Natural killer cell (primary cell): Measurements from ENCODE around the gene C10orf53. TPM values are rescaled to one million over a fixed set of nuclear protein-coding genes. Genes with fewer than 3 reads are reported as not detected.

Source experiments
- ATAC-seq, 3 donors: fragments of 150-1000 bp in 2 of 3; fragments of 200-7000 bp in 1 of 3; cut with Tn5 transposase; 1 replicate in 1 of 3; 2 replicates in 2 of 3; pipeline ENCODE4 v1.10.0; 2021; ENCODE audit warnings: mild to moderate bottlenecking in 2 of 3, moderate library complexity in 2 of 3
- DNase-seq, 2 donors: peaks; one replicate each; pipeline versions ENCODE4 v3.0.0 to v3.0.0-alpha.2; 2013 to 2021; ENCODE audit warnings: mixed read lengths in 1 of 2
- H3K27ac ChIP-seq: one replicate; pipeline ENCODE4 v1.5.1; 2013; ENCODE audit warnings: mild to moderate bottlenecking, low read length
- H3K27me3 ChIP-seq: one replicate; pipeline ENCODE4 v1.6.1; 2013; ENCODE audit warnings: low read length; ENCODE audit not compliant: control insufficient read depth, insufficient read depth
- H3K36me3 ChIP-seq: one replicate; pipeline ENCODE4 v1.6.1; 2013; ENCODE audit warnings: low read length; ENCODE audit not compliant: control insufficient read depth, insufficient read depth
- H3K4me1 ChIP-seq: one replicate; pipeline ENCODE4 v1.6.1; 2013; ENCODE audit warnings: low read length; ENCODE audit not compliant: control insufficient read depth, insufficient read depth
- H3K4me3 ChIP-seq: one replicate; pipeline ENCODE4 v1.5.1; 2013; ENCODE audit warnings: low read length
- H3K9me3 ChIP-seq: one replicate; pipeline ENCODE4 v1.6.1; 2013; ENCODE audit warnings: low read length; ENCODE audit not compliant: control insufficient read depth, insufficient read depth
- H3K27ac Mint-ChIP-seq, 2 donors: one replicate each; pipeline ENCODE4 v1.8.0; 2022; ENCODE audit warnings: mild to moderate bottlenecking in 2 of 2, mixed read lengths in 2 of 2, moderate library complexity in 1 of 2
- H3K27me3 Mint-ChIP-seq, 2 donors: one replicate each; pipeline ENCODE4 v1.8.0; 2022; ENCODE audit warnings: low read depth in 2 of 2, mixed read lengths in 2 of 2
- H3K36me3 Mint-ChIP-seq: one replicate; pipeline ENCODE4 v1.8.0; 2022; ENCODE audit warnings: mixed read lengths
- H3K4me1 Mint-ChIP-seq, 2 donors: one replicate each; pipeline ENCODE4 v1.8.0; 2022; ENCODE audit warnings: mixed read lengths in 2 of 2
- H3K4me3 Mint-ChIP-seq: one replicate; pipeline ENCODE4 v1.8.0; 2022; ENCODE audit warnings: mild to moderate bottlenecking, moderate library complexity, mixed read lengths
- H3K9me3 Mint-ChIP-seq, 2 donors: one replicate each; pipeline ENCODE4 v1.8.0; 2022; ENCODE audit warnings: mixed read lengths in 2 of 2
- CTCF ChIP-seq: fragments of 200-600 bp; IDR thresholded peaks from one replicate; pipeline ENCODE4 v1.8.0; 2022; ENCODE audit warnings: antibody characterized with exemption
- WGBS: methylation state at CpG from one replicate; pipeline ENCODE4 v1.1.7; 2013; ENCODE audit warnings: missing lambda C conversion rate; ENCODE audit not compliant: insufficient coverage; 5-methylcytosine and 5-hydroxymethylcytosine counted together
- intact Hi-C: fragments of 100-400 bp; cut with micrococcal nuclease; formaldehyde crosslinking; loops from one replicate; pipeline ENCODE4 v1.14.2; 2022
- total RNA-seq, 4 donors: library from RNA; stranded (reverse); fragments of 120-200 nt in 1 of 4; gene quantifications; one replicate each; pipeline versions ENCODE4 v1.2.3 to v1.2.4, GENCODE V29; 2013 to 2022

The C10orf53 gene
- total RNA-seq, 3 donors from 2014 or later (not counting 1 experiment from before 2014, with no cell fraction given): not detected

- ATAC-seq (no peak), DNase-seq (no peak)
- Mint-ChIP-seq H3K27ac (no peak overlapping the region), H3K4me3 (no peak overlapping the region), H3K4me1 (no peaks in the 10 kb centered on the region), H3K36me3 (no peaks in the 10 kb centered on the region), H3K27me3 (peaks cover 0 to 1% of the 10 kb centered on the region in 2 donors), H3K9me3 (peaks cover 3 to 8% of the 10 kb centered on the region in 2 donors)
- no peak for TF ChIP-seq CTCF
- Histone ChIP-seq H3K27me3 (no peaks in the 10 kb centered on the region), H3K4me3 (no peak overlapping the region), H3K36me3 (no peaks in the 10 kb centered on the region), H3K4me1 (no peaks in the 10 kb centered on the region), H3K9me3 (no peaks in the 10 kb centered on the region), H3K27ac (no peak overlapping the region)
- WGBS: 82% methylated on average over 14 of the region's 14 CpGs
- intact Hi-C loops: no loop called here
These were observed 60.0 kb downstream of the C10orf53 start for GRCh38 chr10:49739426-49739825.

- no peak overlapping the region for H3K4me3 ChIP-seq
- H3K27ac ChIP-seq: no peak overlapping the region
- no peaks in the 10 kb centered on the region for H3K9me3 ChIP-seq
- TF ChIP-seq CTCF: no peak
- intact Hi-C loops: no loop called here
- ATAC-seq: no peak
- 89% methylated on average over 15 of the region's 16 CpGs for WGBS
- no peak overlapping the region for H3K4me3 Mint-ChIP-seq
- no peak for DNase-seq
- no peaks in the 10 kb centered on the region for H3K36me3 ChIP-seq
- H3K9me3 Mint-ChIP-seq: peaks cover 3 to 8% of the 10 kb centered on the region in 2 donors
- no peaks in the 10 kb centered on the region for H3K36me3 Mint-ChIP-seq
- H3K27me3 ChIP-seq: no peaks in the 10 kb centered on the region
- H3K4me1 Mint-ChIP-seq: no peaks in the 10 kb centered on the region
- no peak overlapping the region for H3K27ac Mint-ChIP-seq
- H3K4me1 ChIP-seq: no peaks in the 10 kb centered on the region
- no peaks in the 10 kb centered on the region for H3K27me3 Mint-ChIP-seq
These were observed 61.1 kb downstream of the C10orf53 start for GRCh38 chr10:49740346-49741107.

- no peak for TF ChIP-seq CTCF
- H3K27me3 ChIP-seq: no peaks in the 10 kb centered on the region
- no peaks in the 10 kb centered on the region for H3K36me3 Mint-ChIP-seq
- peaks cover 3 to 8% of the 10 kb centered on the region in 2 donors for H3K9me3 Mint-ChIP-seq
- H3K27ac Mint-ChIP-seq: no peak overlapping the region
- no peak overlapping the region for H3K4me3 ChIP-seq
- intact Hi-C loops: no loop called here
- no peak overlapping the region for H3K4me3 Mint-ChIP-seq
- ATAC-seq: no peak
- H3K27me3 Mint-ChIP-seq: no peaks in the 10 kb centered on the region
- no peak for DNase-seq
- H3K9me3 ChIP-seq: no peaks in the 10 kb centered on the region
- no peaks in the 10 kb centered on the region for H3K4me1 Mint-ChIP-seq
- no peaks in the 10 kb centered on the region for H3K4me1 ChIP-seq
- no peaks in the 10 kb centered on the region for H3K36me3 ChIP-seq
- WGBS: 72% methylated on average over 7 of the region's 7 CpGs
- H3K27ac ChIP-seq: no peak overlapping the region
These were observed 61.9 kb downstream of the C10orf53 start for GRCh38 chr10:49741108-49741995.
